Hepatocyte (in vitro differentiated cells): ENCODE data around the gene OLIG2.

Experiments used
- EZH2 ChIP-seq: fragments of 200-600 bp; sonication (generic); IDR thresholded peaks from 2 replicates; pipeline ENCODE4 v1.6.1; 2016; ENCODE audit warnings: antibody characterized with exemption, mild to moderate bottlenecking, borderline replicate concordance
- TF ChIP-seq, protein P1 (sequence below): fragments of 200-600 bp; sonication (generic); IDR thresholded peaks from 2 replicates; pipeline ENCODE4 v1.5.1; 2016; ENCODE audit warnings: antibody characterized with exemption, mild to moderate bottlenecking; ENCODE audit not compliant: poor library complexity

DNA sequence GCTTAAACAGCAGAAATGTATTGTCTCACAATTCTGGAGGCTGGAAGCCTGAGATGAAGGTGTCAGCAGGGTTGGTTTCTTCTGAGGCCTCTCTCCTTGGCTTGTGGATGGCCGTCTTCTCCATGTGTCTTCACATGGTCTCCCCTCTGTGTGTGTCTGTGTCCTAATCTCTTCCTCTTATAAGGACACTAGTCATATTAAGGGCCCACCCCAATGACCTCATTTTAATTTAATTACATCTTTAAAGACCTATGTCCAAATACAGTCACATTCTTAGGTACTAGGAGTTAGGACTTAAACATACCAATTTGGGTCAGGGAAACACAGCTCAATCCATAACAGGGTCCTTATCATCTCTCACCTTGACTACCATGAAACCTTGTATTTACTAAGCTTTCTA is 14.8 kb upstream of the OLIG2 start:
- TF ChIP-seq, protein P1, sequence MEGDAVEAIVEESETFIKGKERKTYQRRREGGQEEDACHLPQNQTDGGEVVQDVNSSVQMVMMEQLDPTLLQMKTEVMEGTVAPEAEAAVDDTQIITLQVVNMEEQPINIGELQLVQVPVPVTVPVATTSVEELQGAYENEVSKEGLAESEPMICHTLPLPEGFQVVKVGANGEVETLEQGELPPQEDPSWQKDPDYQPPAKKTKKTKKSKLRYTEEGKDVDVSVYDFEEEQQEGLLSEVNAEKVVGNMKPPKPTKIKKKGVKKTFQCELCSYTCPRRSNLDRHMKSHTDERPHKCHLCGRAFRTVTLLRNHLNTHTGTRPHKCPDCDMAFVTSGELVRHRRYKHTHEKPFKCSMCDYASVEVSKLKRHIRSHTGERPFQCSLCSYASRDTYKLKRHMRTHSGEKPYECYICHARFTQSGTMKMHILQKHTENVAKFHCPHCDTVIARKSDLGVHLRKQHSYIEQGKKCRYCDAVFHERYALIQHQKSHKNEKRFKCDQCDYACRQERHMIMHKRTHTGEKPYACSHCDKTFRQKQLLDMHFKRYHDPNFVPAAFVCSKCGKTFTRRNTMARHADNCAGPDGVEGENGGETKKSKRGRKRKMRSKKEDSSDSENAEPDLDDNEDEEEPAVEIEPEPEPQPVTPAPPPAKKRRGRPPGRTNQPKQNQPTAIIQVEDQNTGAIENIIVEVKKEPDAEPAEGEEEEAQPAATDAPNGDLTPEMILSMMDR = no peak
- TF ChIP-seq EZH2 = no peak
